ENCODE measurements around the gene INTS11. TPM values are rescaled to one million over a fixed set of nuclear protein-coding genes. Genes with fewer than 3 reads are reported as not detected.

INTS11 gene
- total and polyA plus RNA-seq, 2 of the 8 experiments (the other 6 are each of a cell fraction or from before 2014, with no cell fraction given) = 113 to 243 TPM

GRCh38 chr1:1371364-1371745 lies 46.9 kb upstream of the INTS11 start:
- Histone ChIP-seq H3K18ac (ENCODE audit: extremely low read depth, low read length) (no peak overlapping the region), H3K4me1 (replicated peaks in 1 of 4; ENCODE audit: control insufficient read depth in 3 of 4, insufficient read depth in 4 of 4, low read length in 3 of 4) (peaks cover 0 to 12% (median 9%) of the 10 kb centered on the region in 4 experiments; a peak in 5 of 7 replicates), H3K14ac (ENCODE audit: insufficient read length) (no peak overlapping the region), H2BK5ac (ENCODE audit: low read depth, low read length) (no peak overlapping the region), H2BK12ac (ENCODE audit: low read depth, low read length) (no peak overlapping the region), H4K91ac (replicated peaks; ENCODE audit: insufficient read length, low read length) (no peak overlapping the region), H4K8ac (ENCODE audit: extremely low read depth, insufficient read depth, low read length) (no peak overlapping the region), H3K4me2 (ENCODE audit: insufficient read depth in 1 of 2, low read depth in 2 of 2, low read length in 2 of 2) (no peak overlapping the region), H2BK15ac (ENCODE audit: low read length) (no peak overlapping the region), H3K23me2 (ENCODE audit: low read depth, low read length) (peaks cover 19% of the 10 kb centered on the region; the same call in 1 of the 2 replicates), H2BK120ac (replicated peaks; ENCODE audit: low read depth, low read length) (no peak overlapping the region), H4K20me1 (replicated peaks in 1 of 2; ENCODE audit: control insufficient read depth in 1 of 2, insufficient read depth in 2 of 2, low read length in 2 of 2) (peaks cover 0 to 13% of the 10 kb centered on the region in 2 experiments), H3K23ac (ENCODE audit: insufficient read length) (no peak overlapping the region), H2AK5ac (ENCODE audit: low read depth, low read length) (no peak overlapping the region), H4K5ac (ENCODE audit: insufficient read length, low read depth, low read length) (no peak overlapping the region), H3K4ac (replicated peaks; ENCODE audit: insufficient read length, low read depth, low read length) (no peak overlapping the region), H2BK20ac (ENCODE audit: low read length) (no peak overlapping the region), H3K79me1 (ENCODE audit: low read depth, low read length) (peaks cover 3% of the 10 kb centered on the region; the same call in 1 of the 2 replicates), H3K56ac (replicated peaks; ENCODE audit: insufficient read length, low read depth, low read length) (no peak overlapping the region), H3K9me3 (ENCODE audit: insufficient read depth in 2 of 2, low read depth in 1 of 2, low read length in 1 of 2) (peaks cover 11 to 12% of the 10 kb centered on the region in 2 experiments; a peak in 3 of 4 replicates), H3K4me3 (ENCODE audit: extremely low read depth in 1 of 4, insufficient read depth in 2 of 4, low read depth in 3 of 4, low read length in 4 of 4) (no peak overlapping the region), H2AFZ (ENCODE audit: low read length) (no peak overlapping the region), H3K79me2 (ENCODE audit: control insufficient read depth in 1 of 2, insufficient read depth in 2 of 2, low read length in 2 of 2) (peaks cover 5 to 17% of the 10 kb centered on the region in 2 experiments; a peak in 3 of 4 replicates), H3K9ac (replicated peaks in 1 of 4; ENCODE audit: extremely low read depth in 1 of 4, low read depth in 3 of 4, low read length in 3 of 4) (no peak overlapping the region), H3K36me3 (ENCODE audit: control insufficient read depth in 2 of 4, insufficient read depth in 4 of 4, low read length in 3 of 4) (peaks cover 0 to 4% (median 0%) of the 10 kb centered on the region in 4 experiments; a peak in 1 of 8 replicates), H3K27ac (ENCODE audit: low read depth, low read length) (no peak overlapping the region), H3K27me3 (replicated peaks in 1 of 4; ENCODE audit: control insufficient read depth in 3 of 4, extremely low read depth in 1 of 4, insufficient read depth in 3 of 4, low read length in 3 of 4) (no peaks in the 10 kb centered on the region)
- POLR2A ChIA-PET (ENCODE audit: partially characterized antibody) = interaction anchor here (0.6 to 33.4 kb wide), 10 partner anchors 9 to 948 kb away, joined by 3 to 719 read pairs (median 8); partner anchors contain the start of genes CCNL2, MRPL20 and MXRA8
- DNase-seq (ENCODE audit: low read depth in 1 of 2, low spot score in 2 of 2) (no peak), FAIRE-seq (no peak)
- WGBS, 2 experiments (ENCODE audit: extremely low coverage in 1 of 2, insufficient coverage in 1 of 2, insufficient read length in 1 of 2, insufficient replicate concordance in 2 of 2, low coverage in 1 of 2, low lambda C conversion rate in 2 of 2, missing lambda C conversion rate in 1 of 2) = 90% methylated on average over 10 of the region's 12 CpGs; no CpG with 5 or more reads in 1 of the 2 experiments
- peak; percentile 60; the same call in 1 of the 2 replicates for TF ChIP-seq POLR2AphosphoS5 (IDR thresholded peaks at IDR 0.05; ENCODE audit: low read depth, low read length)
- TF ChIP-seq KDM5A (IDR thresholded peaks at IDR 0.05; ENCODE audit: low read length) = no peak
- TF ChIP-seq BCL11A (IDR thresholded peaks at IDR 0.05; ENCODE audit: low read depth in 2 of 2, low read length in 2 of 2) = no peak
- TF ChIP-seq CBX8 (IDR thresholded peaks at IDR 0.05; ENCODE audit: borderline replicate concordance, low read depth, low read length) = no peak
- CTCF ChIA-PET (ENCODE audit: partially characterized antibody) = interaction anchor here (0.6 to 4.5 kb wide), 27 partner anchors 9 to 249 kb away, joined by 3 to 40 read pairs (median 4); partner anchors contain the start of genes CCNL2, DVL1 and MXRA8

Measured in H1 (cell line).